Adipose tissue (tissue), 3 donors: ENCODE measurements around the gene SCN4A. TPM values are rescaled to one million over a fixed set of nuclear protein-coding genes. Genes with fewer than 3 reads are reported as not detected.
"Not testable (repeated sequence)": the region's sequence is repeated elsewhere in the genome, so short reads cannot be mapped to it uniquely, and the experiment has no call there.

ENCODE experiments used
- H3K27ac ChIP-seq: one replicate; pipeline ENCODE4 v1.5.1; 2013; ENCODE audit warnings: low read depth, low read length
- WGBS, 3 donors: extraction: QIAGEN DNeasy Blood & Tissue Kit; methylation state at CpG; one replicate each; pipeline ENCODE4 v1.1.7; 2013; 5-methylcytosine and 5-hydroxymethylcytosine counted together
- polyA plus RNA-seq, 3 donors: library from polyadenylated mRNA; stranded (reverse); fragments of 200-250 nt; gene quantifications; one replicate each; pipeline ENCODE4 v1.2.3, GENCODE V29; 2013
- donor health status: healthy with polysubstance abuse.
- donor health status: Bipolar disorder and iron deficiency.
- donor health status: healthy.

The SCN4A gene
- polyA plus RNA-seq, 3 donors: 1.8 to 25.6 (median 11.1) TPM

- 43 to 74% (median 63%) methylated on average over 33 to 35 of the region's 35 CpGs for WGBS, 3 donors
- H3K27ac ChIP-seq: no peak overlapping the region
Observed at GRCh38 chr17:63988741-63989621, 16.3 kb upstream of the SCN4A start.

GRCh38 chr17:63988127-63988478 lies 15.4 kb upstream of the SCN4A start:
- no peak overlapping the region for H3K27ac ChIP-seq

GRCh38 chr17:63987221-63988126 lies 14.8 kb upstream of the SCN4A start:
- 65 to 78% (median 72%) methylated on average over 18 of the region's 18 CpGs for WGBS, 3 donors
- H3K27ac ChIP-seq: no peak overlapping the region

More at GRCh38 chr17:63988127-63988478, 15.4 kb upstream of the SCN4A start:
- 92 to 98% (median 98%) methylated on average over 5 of the region's 5 CpGs for WGBS, 3 donors

GRCh38 chr17:63986821-63987220 lies 14.1 kb upstream of the SCN4A start:
- 41 to 55% (median 42%) methylated on average over 3 of the region's 3 CpGs for WGBS, 3 donors
- H3K27ac ChIP-seq: no peak overlapping the region

GRCh38 chr17:63985387-63986140 lies 12.8 kb upstream of the SCN4A start:
- 70 to 92% (median 79%) methylated on average over 13 of the region's 13 CpGs for WGBS, 3 donors
- H3K27ac ChIP-seq: peak overlapping the region; percentile 13

GRCh38 chr17:63984651-63985386 lies 12.1 kb upstream of the SCN4A start:
- no peak overlapping the region for H3K27ac ChIP-seq
- 53 to 85% (median 58%) methylated on average over 16 of the region's 16 CpGs for WGBS, 3 donors

- WGBS, 3 donors: 39 to 75% (median 52%) methylated on average over 5 of the region's 5 CpGs
- no peak overlapping the region for H3K27ac ChIP-seq
Observed at GRCh38 chr17:63984236-63984635, 11.5 kb upstream of the SCN4A start.

GRCh38 chr17:63983320-63983719 lies 10.6 kb upstream of the SCN4A start:
- WGBS, 3 donors: 23 to 79% (median 31%) methylated on average over 7 of the region's 7 CpGs

GRCh38 chr17:63982641-63983040 lies 9.9 kb upstream of the SCN4A start:
- not testable (repeated sequence) for H3K27ac ChIP-seq
- WGBS, 3 donors: 87 to 100% (median 95%) methylated on average over 2 of the region's 2 CpGs

More at GRCh38 chr17:63983320-63983719, 10.6 kb upstream of the SCN4A start:
- no peak overlapping the region for H3K27ac ChIP-seq

GRCh38 chr17:63978272-63979200 lies 5.8 kb upstream of the SCN4A start:
- H3K27ac ChIP-seq: no peak overlapping the region
- 67 to 78% (median 76%) methylated on average over 13 of the region's 13 CpGs for WGBS, 3 donors

GRCh38 chr17:63976702-63977101 lies 4.0 kb upstream of the SCN4A start:
- WGBS, 3 donors: 42 to 70% (median 50%) methylated on average over 3 of the region's 3 CpGs
- H3K27ac ChIP-seq: no peak overlapping the region

GRCh38 chr17:63975541-63976092 lies 2.9 kb upstream of the SCN4A start:
- 74 to 93% (median 87%) methylated on average over 2 of the region's 2 CpGs for WGBS, 3 donors

GRCh38 chr17:63974594-63975192 lies 2.0 kb upstream of the SCN4A start:
- WGBS, 3 donors: 71 to 75% (median 74%) methylated on average over 10 of the region's 10 CpGs
- H3K27ac ChIP-seq: no peak overlapping the region

More at GRCh38 chr17:63975541-63976092, 2.9 kb upstream of the SCN4A start:
- no peak overlapping the region for H3K27ac ChIP-seq

GRCh38 chr17:63973930-63974593 lies 1.3 kb upstream of the SCN4A start:
- WGBS, 3 donors: 74 to 84% (median 81%) methylated on average over 12 of the region's 12 CpGs
- H3K27ac ChIP-seq: no peak overlapping the region

- no peak overlapping the region for H3K27ac ChIP-seq
- WGBS, 3 donors: 89 to 93% (median 93%) methylated on average over 6 of the region's 6 CpGs
Observed at GRCh38 chr17:63973247-63973646, 529 bp upstream of the SCN4A start.

- no peak overlapping the region for H3K27ac ChIP-seq
- 68 to 84% (median 70%) methylated on average over 10 of the region's 10 CpGs for WGBS, 3 donors
Observed at GRCh38 chr17:63969278-63969677, 3.4 kb downstream of the SCN4A start.
